ENCODE measurements around the gene CIB4.
A peak's percentile ranks its signal among the peaks of the same experiment; 100 is the strongest.

DNA sequence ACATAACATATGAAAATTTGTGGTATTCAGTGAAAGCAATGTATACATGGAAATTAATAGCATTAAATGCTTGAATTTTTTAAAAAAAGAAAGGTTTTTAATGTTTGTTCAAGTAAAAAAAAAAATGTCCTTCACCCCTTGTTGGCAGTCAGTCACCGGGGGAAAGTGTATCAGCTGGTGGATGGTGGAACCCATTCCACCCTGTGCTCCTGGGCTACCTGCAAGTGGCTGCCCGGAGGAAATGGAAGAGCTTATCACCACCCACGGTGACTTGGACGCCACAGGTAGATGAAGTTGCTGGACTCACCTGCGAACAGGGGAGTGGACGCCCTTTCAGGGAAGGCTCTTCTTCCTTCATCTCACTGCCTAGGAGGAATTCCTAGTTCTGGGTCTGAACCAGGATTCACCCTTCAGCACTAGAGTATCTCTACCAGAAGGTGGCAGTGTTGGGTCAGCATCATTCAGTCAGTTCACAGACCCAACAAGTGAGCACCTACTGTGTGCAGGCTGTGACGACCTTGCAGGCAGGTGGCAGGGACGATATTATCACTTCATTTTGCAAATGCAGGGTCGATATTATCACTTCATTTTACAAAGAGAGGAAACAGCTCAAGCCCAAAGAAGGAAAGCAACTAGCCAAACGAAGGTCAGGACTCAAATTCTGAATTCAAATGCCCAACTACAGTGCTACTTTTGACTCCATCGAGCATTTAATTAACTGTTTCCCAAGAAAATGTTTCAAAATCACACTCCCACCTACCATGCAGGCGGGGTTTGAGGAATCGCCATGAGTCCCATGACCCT is 35.8 kb downstream of the CIB4 start:
- TF ChIP-seq, protein P1, sequence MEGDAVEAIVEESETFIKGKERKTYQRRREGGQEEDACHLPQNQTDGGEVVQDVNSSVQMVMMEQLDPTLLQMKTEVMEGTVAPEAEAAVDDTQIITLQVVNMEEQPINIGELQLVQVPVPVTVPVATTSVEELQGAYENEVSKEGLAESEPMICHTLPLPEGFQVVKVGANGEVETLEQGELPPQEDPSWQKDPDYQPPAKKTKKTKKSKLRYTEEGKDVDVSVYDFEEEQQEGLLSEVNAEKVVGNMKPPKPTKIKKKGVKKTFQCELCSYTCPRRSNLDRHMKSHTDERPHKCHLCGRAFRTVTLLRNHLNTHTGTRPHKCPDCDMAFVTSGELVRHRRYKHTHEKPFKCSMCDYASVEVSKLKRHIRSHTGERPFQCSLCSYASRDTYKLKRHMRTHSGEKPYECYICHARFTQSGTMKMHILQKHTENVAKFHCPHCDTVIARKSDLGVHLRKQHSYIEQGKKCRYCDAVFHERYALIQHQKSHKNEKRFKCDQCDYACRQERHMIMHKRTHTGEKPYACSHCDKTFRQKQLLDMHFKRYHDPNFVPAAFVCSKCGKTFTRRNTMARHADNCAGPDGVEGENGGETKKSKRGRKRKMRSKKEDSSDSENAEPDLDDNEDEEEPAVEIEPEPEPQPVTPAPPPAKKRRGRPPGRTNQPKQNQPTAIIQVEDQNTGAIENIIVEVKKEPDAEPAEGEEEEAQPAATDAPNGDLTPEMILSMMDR (IDR thresholded peaks at IDR 0.05): peak; percentile 78 to 85 (median 82)
- TF ChIP-seq POLR2A (IDR thresholded peaks at IDR 0.05) (no peak), EP300 (IDR thresholded peaks at IDR 0.05; ENCODE audit: low read depth) (no peak)

All from transverse colon (tissue), 3 donors.